Sigmoid colon (tissue), 3 donors: Measurements from ENCODE around the gene XYLB.

Experiments
- CTCF ChIP-seq, 4 experiments: fragments of 450-650 bp in 3 of 4; fragments of 200-600 bp in 1 of 4; IDR thresholded peaks; one replicate each; pipeline ENCODE4 v1.5.1; 2016 to 2019; ENCODE audit warnings: antibody characterized with exemption in 4 of 4, mild to moderate bottlenecking in 3 of 4, moderate library complexity in 2 of 4
- POLR2A ChIP-seq, 2 donors: fragments of 450-650 bp; IDR thresholded peaks; one replicate each; pipeline ENCODE4 v1.6.1; 2016; ENCODE audit warnings: antibody characterized with exemption in 2 of 2, mild to moderate bottlenecking in 2 of 2, moderate library complexity in 2 of 2

GRCh38 chr3:38375072-38375471, 28.5 kb downstream of the XYLB start:
- TF ChIP-seq CTCF (IDR thresholded peaks at IDR 0.05) (no peak), POLR2A (IDR thresholded peaks at IDR 0.05) (no peak)
